Lung (tissue), 12 donors: ENCODE measurements around the gene C3orf18. TPM values are rescaled to one million over a fixed set of nuclear protein-coding genes. Genes with fewer than 3 reads are reported as not detected.

Experiments
- ATAC-seq: fragments of 200-7000 bp; cut with Tn5 transposase; one replicate; pipeline ENCODE4 v1.9.1; 2020; ENCODE audit warnings: moderate number of reproducible peaks; ENCODE audit not compliant: insufficient read depth, low FRiP score
- DNase-seq, 3 donors: peaks; one replicate each; pipeline ENCODE4 v3.0.0-alpha.2; 2013 to 2017
- H3K27ac ChIP-seq, 2 donors: one replicate each; pipeline ENCODE4 v1.5.1; 2013; ENCODE audit warnings: mild to moderate bottlenecking in 2 of 2, moderate library complexity in 2 of 2, control low read depth in 1 of 2, inconsistent platforms in 1 of 2, low read depth in 1 of 2, low read length in 1 of 2
- H3K27me3 ChIP-seq, 3 donors: one replicate each; pipeline ENCODE4 v1.5.1; 2013; ENCODE audit warnings: low read length in 2 of 3; ENCODE audit not compliant: control insufficient read depth in 3 of 3, insufficient read depth in 3 of 3
- H3K36me3 ChIP-seq, 4 donors: one replicate each; pipeline ENCODE4 v1.5.1; 2013; ENCODE audit warnings: low read length in 4 of 4, mild to moderate bottlenecking in 1 of 4, moderate library complexity in 1 of 4; ENCODE audit not compliant: control insufficient read depth in 4 of 4, insufficient read depth in 4 of 4
- H3K4me1 ChIP-seq, 5 donors: one replicate each; pipeline ENCODE4 v1.5.1; 2013; ENCODE audit warnings: low read length in 5 of 5, mild to moderate bottlenecking in 2 of 5, moderate library complexity in 1 of 5; ENCODE audit not compliant: control insufficient read depth in 5 of 5, insufficient read depth in 5 of 5
- H3K4me3 ChIP-seq: one replicate; pipeline ENCODE4 v1.5.1; 2013; ENCODE audit warnings: mild to moderate bottlenecking, control low read depth, moderate library complexity
- H3K9ac ChIP-seq, 2 donors: one replicate each; pipeline ENCODE4 v1.5.1; 2013; ENCODE audit warnings: low read length in 2 of 2, control low read depth in 1 of 2; ENCODE audit not compliant: insufficient read depth in 1 of 2
- H3K9me3 ChIP-seq, 4 donors: one replicate each; pipeline ENCODE4 v1.5.1; 2013; ENCODE audit warnings: low read length in 3 of 4, mild to moderate bottlenecking in 1 of 4, moderate library complexity in 1 of 4; ENCODE audit not compliant: control insufficient read depth in 4 of 4, insufficient read depth in 3 of 4
- CTCF ChIP-seq: IDR thresholded peaks from 2 replicates; pipeline ENCODE4 v1.5.1; 2012; ENCODE audit warnings: mild to moderate bottlenecking; ENCODE audit errors: control extremely low read depth, extremely low read depth
- WGBS, 2 donors: extraction: QIAGEN DNeasy Blood & Tissue Kit; methylation state at CpG; one replicate each; pipeline ENCODE4 v1.1.7; 2013; 5-methylcytosine and 5-hydroxymethylcytosine counted together
- polyA plus RNA-seq, 2 donors: library from polyadenylated mRNA; stranded (reverse); fragments of 200-250 nt; gene quantifications; one replicate each; pipeline ENCODE4 v1.2.1, GENCODE V29; 2013
- total RNA-seq, 2 donors: library from RNA; depleted of rRNA in 1 of 2; stranded (reverse); fragments of >200 nt in 1 of 2; gene quantifications; one replicate each; pipeline ENCODE4 v1.2.1, GENCODE V29; 2014 to 2021
- donor health status: control.
- donor health status: control.
- donor health status: Bipolar disorder and iron deficiency.
- donor health status: healthy.
- donor health status: DM: yes; HTN: yes; CAD: no.

Gene C3orf18
- total and polyA plus RNA-seq, 4 donors = 2.7 to 7.0 (median 4.5) TPM

GRCh38 chr3:50550079-50550736 lies 17.3 kb downstream of the C3orf18 start:
- peak; percentile 43 for TF ChIP-seq CTCF
- ATAC-seq (no peak), DNase-seq (peak; percentile 62 to 66 (median 65))
- H3K9me3 ChIP-seq = no peaks in the 10 kb centered on the region
- peak overlapping the region in 1 of 2 donors; percentile 32 for H3K9ac ChIP-seq
- peaks cover 0 to 18% (median 8%) of the 10 kb centered on the region in 5 donors for H3K4me1 ChIP-seq
- no peak overlapping the region for H3K4me3 ChIP-seq
- H3K36me3 ChIP-seq = no peaks in the 10 kb centered on the region
- no peak overlapping the region for H3K27ac ChIP-seq
- WGBS, 2 donors = 48 to 60% methylated on average over 12 to 13 of the region's 13 CpGs
- no peaks in the 10 kb centered on the region for H3K27me3 ChIP-seq

GRCh38 chr3:50549226-50549625 lies 18.3 kb downstream of the C3orf18 start:
- Histone ChIP-seq H3K27ac (no peak overlapping the region), H3K4me1 (peaks cover 0 to 18% (median 8%) of the 10 kb centered on the region in 5 donors), H3K9me3 (no peaks in the 10 kb centered on the region), H3K4me3 (no peak overlapping the region), H3K9ac (no peak overlapping the region), H3K27me3 (no peaks in the 10 kb centered on the region), H3K36me3 (no peaks in the 10 kb centered on the region)
- no peak for ATAC-seq
- DNase-seq = no peak
- no peak for TF ChIP-seq CTCF
- 90% methylated on average over 3 of the region's 3 CpGs for WGBS, 2 donors

- DNase-seq = no peak
- ATAC-seq = no peak
- Histone ChIP-seq H3K9ac (no peak overlapping the region), H3K9me3 (no peaks in the 10 kb centered on the region), H3K4me1 (peaks cover 0 to 5% (median 1%) of the 10 kb centered on the region in 5 donors), H3K4me3 (no peak overlapping the region), H3K36me3 (no peaks in the 10 kb centered on the region), H3K27me3 (peaks cover 0 to 2% (median 0%) of the 10 kb centered on the region in 3 donors), H3K27ac (no peak overlapping the region)
- no peak for TF ChIP-seq CTCF
- WGBS, 2 donors = 63 to 72% methylated on average over 1 of the region's 1 CpG
These were observed 21.8 kb downstream of the C3orf18 start for GRCh38 chr3:50545781-50546180.
